Smooth muscle cell (in vitro differentiated cells): ENCODE results near the gene MAPK14. TPM values are rescaled to one million over a fixed set of nuclear protein-coding genes. Genes with fewer than 3 reads are reported as not detected.

Experiments
- polyA plus RNA-seq: library from polyadenylated mRNA; unstranded; fragments of >200 nt; fragmentation: Nextera tagmentation; extraction: Ambion mirVana; gene quantifications from 2 replicates; pipeline ENCODE4 v1.2.1, GENCODE V29; 2016
- total RNA-seq: library from RNA; depleted of rRNA; stranded (reverse); fragments of >200 nt; gene quantifications from 2 replicates; pipeline ENCODE4 v1.2.3, GENCODE V29; 2014

MAPK14 gene
- total and polyA plus RNA-seq, 2 experiments from 2014 or later, result 28.0 to 62.8 TPM

Other genes with a start within 250 kb of the MAPK14 start
- not detected in 2 replicates for gene CLPSL1, start 246.8 kb upstream of the MAPK14 start, total RNA-seq
- gene CLPSL1, start 246.8 kb upstream of the MAPK14 start, polyA plus RNA-seq, result not detected in 2 replicates
- gene CLPS, start 230.5 kb upstream of the MAPK14 start, total RNA-seq, result not detected in 2 replicates
- gene CLPS, start 230.5 kb upstream of the MAPK14 start, polyA plus RNA-seq, result not detected in 2 replicates
- gene LHFPL5, start 222.5 kb upstream of the MAPK14 start, total RNA-seq, result not detected in 2 replicates
- not detected in 2 replicates for gene LHFPL5, start 222.5 kb upstream of the MAPK14 start, polyA plus RNA-seq
- gene SRPK1, start 106.7 kb upstream of the MAPK14 start, total RNA-seq, result 45.7 and 57.8 TPM in 2 replicates
- 28.2 and 33.8 TPM in 2 replicates for gene SRPK1, start 106.7 kb upstream of the MAPK14 start, polyA plus RNA-seq
- gene SLC26A8, start 3.2 kb upstream of the MAPK14 start, total RNA-seq, result not detected in 2 replicates
- gene SLC26A8, start 3.2 kb upstream of the MAPK14 start, polyA plus RNA-seq, result 0.09 TPM in 1 of 2 replicates, not detected in the other
- 10.8 and 11.3 TPM in 2 replicates for gene MAPK13, start 102.7 kb downstream of the MAPK14 start, total RNA-seq
- 8.4 and 16.8 TPM in 2 replicates for gene MAPK13, start 102.7 kb downstream of the MAPK14 start, polyA plus RNA-seq
- gene BRPF3, start 168.9 kb downstream of the MAPK14 start, total RNA-seq, result 14.1 and 20.0 TPM in 2 replicates
- 8.9 and 10.8 TPM in 2 replicates for gene BRPF3, start 168.9 kb downstream of the MAPK14 start, polyA plus RNA-seq
- 0.09 TPM in 1 of 2 replicates, not detected in the other for gene PNPLA1, start 242.3 kb downstream of the MAPK14 start, total RNA-seq
- gene PNPLA1, start 242.3 kb downstream of the MAPK14 start, polyA plus RNA-seq, result not detected in 2 replicates